HG02571 (cell line): ENCODE data around the gene HSH2D.
"Not testable (repeated sequence)": the region's sequence is repeated elsewhere in the genome, so short reads cannot be mapped to it uniquely, and the experiment has no call there.

Experiments
- ATAC-seq: cut with Tn5 transposase; IDR thresholded peaks from one replicate; pipeline ENCODE4 v1.9.1; 2021; ENCODE audit warnings: mild to moderate bottlenecking, moderate library complexity; ENCODE audit not compliant: unreplicated experiment

Gene HSH2D

GRCh38 chr19:16119075-16119857 is 24.2 kb upstream of the HSH2D start:
- not testable (repeated sequence) for ATAC-seq

DNA sequence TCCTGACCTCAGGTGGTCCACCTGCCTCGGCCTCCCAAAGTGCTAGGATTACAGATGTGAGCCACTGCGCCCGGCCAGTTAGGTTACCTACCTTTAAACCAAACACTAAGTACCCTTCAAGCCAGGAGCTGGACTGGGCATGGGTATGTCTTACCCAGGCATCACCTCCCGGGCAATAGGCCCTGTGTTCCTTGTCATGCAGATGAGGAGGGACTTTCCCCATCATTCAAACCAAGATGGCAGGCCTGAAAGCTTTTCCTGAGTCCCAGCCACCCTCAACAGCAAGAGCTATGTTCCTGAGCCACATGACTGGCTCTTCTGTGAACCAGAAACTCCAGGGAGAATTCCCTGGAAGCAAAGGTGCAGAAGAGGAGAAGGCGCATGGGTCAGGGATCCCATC is 22.3 kb upstream of the HSH2D start:
- ATAC-seq: no peak

- ATAC-seq: no peak
Measured at GRCh38 chr19:16121967-16122366, 21.5 kb upstream of the HSH2D start.

DNA sequence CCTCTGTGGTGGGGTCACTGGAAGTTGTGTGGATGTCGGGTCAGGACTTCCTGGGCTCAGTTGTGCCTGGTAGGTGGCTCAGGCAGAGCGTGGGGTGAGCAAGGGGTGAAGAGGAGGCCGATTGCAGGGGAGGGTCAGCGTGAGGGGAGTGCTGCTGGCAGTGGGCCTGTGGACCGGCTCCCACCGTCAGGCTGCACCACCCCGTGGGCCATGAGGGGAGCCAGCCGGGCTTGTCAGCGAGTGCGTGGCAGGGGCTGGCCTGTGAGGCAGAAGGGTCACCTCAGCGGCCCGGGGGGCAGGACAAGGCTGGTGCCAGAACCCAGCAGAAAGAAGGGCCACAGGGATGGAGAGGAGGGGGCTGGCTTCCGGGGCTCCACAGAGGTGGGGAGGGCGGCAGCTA is 18.5 kb upstream of the HSH2D start:
- ATAC-seq: no peak

DNA sequence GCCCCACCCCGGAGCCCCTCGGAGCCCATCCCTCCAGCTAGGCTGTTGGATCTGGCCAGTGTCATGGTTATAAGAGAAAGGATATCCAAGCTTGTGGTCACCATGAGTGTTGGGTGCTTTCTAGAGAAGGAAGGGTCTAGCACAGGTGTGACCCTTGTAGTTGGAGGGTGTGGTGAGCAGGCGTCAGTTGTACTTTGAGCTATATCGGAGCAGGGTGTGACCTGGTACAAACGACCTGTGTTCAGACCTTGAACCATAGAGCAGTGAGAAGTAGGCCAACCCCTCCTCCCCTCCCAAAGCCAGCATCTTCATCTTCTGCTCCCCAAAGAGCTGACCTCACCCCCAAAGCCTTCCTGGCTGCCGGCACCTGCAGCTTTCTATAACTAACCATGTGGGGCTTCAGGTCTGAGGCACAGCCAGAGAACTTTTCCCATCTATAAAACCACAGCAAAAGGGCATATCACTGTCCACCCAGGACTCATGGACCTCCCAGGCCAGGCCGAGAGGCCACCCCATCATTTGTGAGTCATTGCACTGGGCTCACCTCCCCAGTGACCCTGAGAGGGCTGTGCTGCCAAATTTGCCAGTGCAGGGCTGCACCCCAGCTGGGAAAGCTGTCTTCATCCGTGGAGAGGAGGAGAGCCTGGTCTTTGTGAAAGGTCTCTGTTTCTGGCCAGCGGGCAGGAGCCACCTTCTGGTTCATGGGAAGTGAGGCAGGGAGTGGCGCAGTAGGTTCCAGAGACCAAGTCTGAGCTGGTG is 17.6 kb upstream of the HSH2D start:
- ATAC-seq: no peak

GRCh38 chr19:16127080-16127479 is 16.4 kb upstream of the HSH2D start:
- ATAC-seq: no peak

DNA sequence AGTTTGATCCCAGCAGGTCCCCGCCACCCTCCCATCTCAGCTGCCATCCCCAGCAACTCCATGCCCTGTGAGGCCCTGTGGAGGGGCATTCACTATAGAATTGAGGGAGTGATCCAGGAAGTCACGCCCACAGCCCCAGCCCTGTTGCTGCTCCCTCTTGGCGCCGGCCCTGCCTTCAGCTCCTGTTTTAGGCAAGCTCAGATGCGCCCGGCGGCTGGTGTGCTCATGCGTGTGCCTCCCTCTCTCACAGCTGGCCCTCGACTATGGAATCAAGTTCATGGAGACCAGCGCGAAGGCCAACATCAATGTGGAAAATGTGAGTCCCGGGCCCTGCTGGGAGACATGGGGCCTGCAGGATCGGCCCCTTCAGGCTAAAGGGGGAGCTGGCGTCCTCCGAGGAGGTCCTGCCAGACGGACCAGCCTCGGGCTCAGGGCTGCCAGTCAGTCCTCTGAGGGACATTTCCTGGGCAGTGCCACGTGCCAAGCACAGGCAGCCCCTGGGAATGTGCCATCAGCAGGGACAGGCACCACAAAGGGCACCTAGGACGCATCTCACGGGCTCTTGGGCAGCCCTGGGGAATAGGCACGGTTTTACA is 15.6 kb upstream of the HSH2D start:
- no peak for ATAC-seq

DNA sequence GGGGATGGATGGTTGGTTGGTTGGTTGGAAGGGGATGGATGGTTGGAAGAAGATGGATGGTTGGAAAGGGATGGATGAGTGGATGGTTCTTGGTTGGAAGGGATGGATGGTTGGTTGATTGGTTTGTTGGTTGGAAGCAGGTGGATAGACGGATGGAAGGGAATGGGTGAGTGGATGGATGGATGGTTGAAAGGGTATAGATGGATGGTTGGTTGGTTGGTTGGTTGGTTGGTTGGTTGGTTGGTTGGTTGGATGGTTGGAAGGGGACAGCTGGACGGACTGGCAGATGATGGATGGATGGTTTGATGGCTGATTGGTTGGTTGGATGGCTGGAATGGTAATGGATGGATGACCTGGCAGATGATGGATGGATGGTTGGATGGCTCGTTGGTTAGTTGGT is 11.8 kb upstream of the HSH2D start:
- no peak for ATAC-seq

GRCh38 chr19:16133818-16134217 is 9.7 kb upstream of the HSH2D start:
- ATAC-seq: no peak

- no peak for ATAC-seq
Measured at GRCh38 chr19:16134510-16134909, 9.0 kb upstream of the HSH2D start.

- no peak for ATAC-seq
Measured at GRCh38 chr19:16135430-16136127, 7.9 kb upstream of the HSH2D start.

GRCh38 chr19:16136185-16136999 is 7.1 kb upstream of the HSH2D start:
- ATAC-seq: no peak

GRCh38 chr19:16139752-16140151 is 3.7 kb upstream of the HSH2D start:
- no peak for ATAC-seq

DNA sequence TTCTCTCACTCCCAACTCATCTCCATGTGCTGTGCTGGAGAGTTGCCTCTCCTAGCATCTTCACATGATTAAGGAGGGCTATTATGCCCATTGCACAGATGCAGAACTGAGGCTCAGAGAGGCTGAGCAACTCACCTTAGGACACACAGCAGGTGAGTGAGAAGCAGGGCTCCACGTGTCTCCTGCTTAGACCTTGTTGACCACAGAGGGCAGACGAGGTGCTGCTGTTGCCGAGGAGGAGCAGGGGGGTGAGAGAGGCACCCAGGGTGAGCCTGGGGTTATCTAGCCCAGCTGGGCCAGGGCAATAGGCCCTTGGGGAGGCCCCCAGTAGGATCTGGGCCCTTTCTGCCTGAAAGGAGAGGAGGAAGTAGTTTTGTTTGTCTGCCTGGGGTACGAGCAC is 2.4 kb upstream of the HSH2D start:
- no peak for ATAC-seq

GRCh38 chr19:16142032-16142580 is 1.4 kb upstream of the HSH2D start:
- ATAC-seq: no peak

- no peak for ATAC-seq
Measured at GRCh38 chr19:16144216-16144581, 714 bp downstream of the HSH2D start.

- no peak for ATAC-seq
Measured at GRCh38 chr19:16146112-16146511, 2.6 kb downstream of the HSH2D start.

DNA sequence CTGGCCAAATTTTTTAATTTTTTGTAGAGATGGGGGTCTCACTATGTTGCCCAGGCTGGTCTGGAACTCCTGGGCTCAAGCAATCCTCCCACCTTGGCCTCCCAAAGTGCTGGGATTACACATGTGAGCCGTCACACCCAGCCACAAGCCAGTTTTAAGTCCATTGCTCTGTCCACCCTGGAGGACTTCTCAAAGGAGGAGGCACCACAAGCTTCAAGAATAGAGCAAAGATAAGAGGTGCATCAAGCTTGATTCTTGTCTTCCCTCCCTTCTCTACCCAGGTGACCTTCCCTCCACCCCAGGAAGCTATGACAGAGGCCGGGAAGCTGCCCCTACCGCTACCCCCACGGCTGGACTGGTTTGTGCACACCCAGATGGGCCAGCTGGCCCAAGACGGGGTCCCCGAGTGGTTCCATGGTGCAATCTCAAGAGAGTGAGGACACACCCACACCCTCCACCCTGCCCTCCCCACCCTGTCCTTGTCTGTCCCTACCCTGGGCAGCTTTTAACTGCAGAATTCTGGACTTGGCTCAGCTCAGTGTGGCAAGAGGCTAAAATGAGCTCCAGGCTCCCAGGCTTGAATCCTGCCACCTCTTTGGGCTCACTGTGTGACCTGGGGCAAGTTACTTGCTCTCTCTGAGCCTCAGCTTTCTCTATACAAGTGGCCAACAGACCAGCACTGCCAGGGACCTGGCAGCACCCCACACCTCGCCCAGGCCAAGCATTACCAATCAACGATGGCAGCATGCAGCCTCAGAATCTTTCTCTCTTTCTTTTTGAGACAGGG is 5.2 kb downstream of the HSH2D start:
- ATAC-seq: no peak

DNA sequence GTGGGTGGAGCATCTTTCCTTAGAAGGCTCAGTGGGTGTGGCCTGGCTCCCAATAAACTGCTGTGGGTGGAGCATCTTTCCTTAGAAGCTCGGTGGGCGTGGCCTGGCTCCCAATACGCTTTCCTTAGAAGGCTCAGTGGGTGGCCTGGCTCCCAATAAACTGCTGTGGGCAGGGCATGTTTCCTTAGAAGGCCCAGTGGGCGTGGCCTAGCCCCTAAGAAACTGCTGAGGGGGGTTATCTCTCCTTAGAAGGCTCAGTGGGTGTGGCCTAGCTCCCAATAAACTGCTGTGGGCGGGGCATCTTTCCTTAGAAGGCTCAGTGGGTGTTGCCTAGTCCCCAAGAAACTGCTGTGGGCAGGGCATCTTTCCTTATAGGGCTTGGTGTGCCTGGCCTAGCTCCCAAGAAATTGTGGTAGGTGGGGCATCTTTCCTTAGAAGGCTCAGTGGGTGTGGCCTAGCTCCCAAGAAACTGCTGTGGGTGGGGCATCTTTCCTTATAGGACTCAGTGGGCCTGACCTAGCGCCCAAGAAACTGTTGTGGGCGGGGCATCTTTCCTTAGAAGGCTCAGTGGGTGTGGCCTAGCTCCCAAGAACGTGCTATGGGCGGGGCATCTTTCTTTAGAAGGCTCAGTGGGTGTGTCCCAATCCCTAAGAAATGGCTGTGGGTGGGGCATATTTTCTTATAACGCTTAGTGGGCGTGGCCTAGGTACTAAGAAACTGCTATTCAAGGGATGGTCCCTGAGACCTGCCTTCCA is 10.3 kb downstream of the HSH2D start:
- ATAC-seq: no peak
